ENCODE results near the gene MRGPRE.

MRGPRE gene

DNA sequence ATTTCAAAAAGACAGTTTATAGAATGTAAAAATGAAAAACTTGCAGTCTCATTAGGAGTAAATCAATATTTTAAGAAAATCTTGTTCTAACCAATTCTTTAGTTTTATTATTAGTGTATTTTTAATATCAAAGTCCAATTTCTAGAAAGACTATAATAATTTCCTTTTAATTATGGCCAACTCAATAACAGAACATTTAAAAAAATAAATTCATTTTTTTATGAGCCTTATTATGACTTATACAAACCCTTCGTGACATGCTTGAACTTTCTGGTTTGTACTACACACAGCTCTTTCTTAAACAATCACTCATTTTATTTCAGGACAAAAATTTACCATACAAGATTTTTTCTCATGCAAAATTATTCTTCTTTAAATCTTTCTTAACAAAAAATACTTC is 11.7 kb upstream of the MRGPRE start:
- Histone ChIP-seq H3K4me1 (ENCODE audit: control insufficient read depth, insufficient read depth, low read length) (no peaks in the 10 kb centered on the region), H3K9ac (ENCODE audit: low read length in 2 of 2) (no peak overlapping the region), H3K9me3 (ENCODE audit: control insufficient read depth in 2 of 2, low read length in 2 of 2) (no peaks in the 10 kb centered on the region), H3K36me3 (ENCODE audit: control insufficient read depth in 2 of 2, insufficient read depth in 2 of 2, low read length in 2 of 2) (no peaks in the 10 kb centered on the region), H3K27ac (ENCODE audit: low read length) (no peak overlapping the region), H3K27me3 (ENCODE audit: control insufficient read depth in 1 of 2, insufficient read depth in 2 of 2, low read length in 2 of 2) (no peaks in the 10 kb centered on the region), H3K4me3 (ENCODE audit: low read length in 2 of 2) (no peak overlapping the region)

DNA sequence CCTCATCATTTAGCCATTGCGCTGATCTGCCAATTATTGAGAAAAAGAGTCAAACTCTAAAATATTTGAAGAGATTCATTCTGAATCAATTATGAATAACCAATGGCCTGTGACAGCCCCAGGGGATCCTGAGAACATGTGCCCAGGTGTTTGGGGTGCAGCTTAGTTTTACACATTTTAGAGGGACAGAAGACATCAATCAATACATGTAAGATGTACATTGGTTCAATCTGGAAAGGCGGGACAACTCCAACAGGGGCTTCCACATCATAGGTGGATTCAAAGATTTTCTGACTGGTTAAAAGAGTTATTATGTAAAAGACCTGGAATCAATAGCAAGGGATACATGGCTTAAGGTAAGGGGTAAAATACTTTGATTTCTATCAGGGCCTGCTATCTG is 4.9 kb upstream of the MRGPRE start:
- H3K27me3 ChIP-seq (ENCODE audit: control insufficient read depth in 1 of 2, insufficient read depth in 2 of 2, low read length in 2 of 2) = no peaks in the 10 kb centered on the region

GRCh38 chr11:3234846-3235245 is 2.6 kb upstream of the MRGPRE start:
- peaks cover 0 to 3% of the 10 kb centered on the region in 2 donors for H3K9me3 ChIP-seq (ENCODE audit: control insufficient read depth in 2 of 2, low read length in 2 of 2)
- H3K4me3 ChIP-seq (ENCODE audit: low read length in 2 of 2) = no peak overlapping the region
- no peaks in the 10 kb centered on the region for H3K36me3 ChIP-seq (ENCODE audit: control insufficient read depth in 2 of 2, insufficient read depth in 2 of 2, low read length in 2 of 2)
- no peak overlapping the region for H3K27ac ChIP-seq (ENCODE audit: low read length)
- peaks cover 4 to 7% of the 10 kb centered on the region in 2 donors for H3K27me3 ChIP-seq (ENCODE audit: control insufficient read depth in 1 of 2, insufficient read depth in 2 of 2, low read length in 2 of 2)
- H3K4me1 ChIP-seq (ENCODE audit: control insufficient read depth, insufficient read depth, low read length) = peaks cover 3% of the 10 kb centered on the region
- H3K9ac ChIP-seq (ENCODE audit: low read length in 2 of 2) = no peak overlapping the region

More for the DNA sequence above, 4.9 kb upstream of the MRGPRE start:
- no peak overlapping the region for H3K27ac ChIP-seq (ENCODE audit: low read length)
- no peak overlapping the region for H3K9ac ChIP-seq (ENCODE audit: low read length in 2 of 2)
- H3K4me3 ChIP-seq (ENCODE audit: low read length in 2 of 2) = no peak overlapping the region
- H3K36me3 ChIP-seq (ENCODE audit: control insufficient read depth in 2 of 2, insufficient read depth in 2 of 2, low read length in 2 of 2) = no peaks in the 10 kb centered on the region
- no peaks in the 10 kb centered on the region for H3K4me1 ChIP-seq (ENCODE audit: control insufficient read depth, insufficient read depth, low read length)
- H3K9me3 ChIP-seq (ENCODE audit: control insufficient read depth in 2 of 2, low read length in 2 of 2) = peaks cover 0 to 3% of the 10 kb centered on the region in 2 donors

- Histone ChIP-seq H3K36me3 (ENCODE audit: control insufficient read depth in 2 of 2, insufficient read depth in 2 of 2, low read length in 2 of 2) (no peaks in the 10 kb centered on the region), H3K9me3 (ENCODE audit: control insufficient read depth in 2 of 2, low read length in 2 of 2) (peaks cover 0 to 3% of the 10 kb centered on the region in 2 donors), H3K4me3 (ENCODE audit: low read length in 2 of 2) (no peak overlapping the region), H3K9ac (ENCODE audit: low read length in 2 of 2) (no peak overlapping the region), H3K27ac (ENCODE audit: low read length) (no peak overlapping the region), H3K27me3 (ENCODE audit: control insufficient read depth in 1 of 2, insufficient read depth in 2 of 2, low read length in 2 of 2) (peaks cover 5 to 11% of the 10 kb centered on the region in 2 donors), H3K4me1 (ENCODE audit: control insufficient read depth, insufficient read depth, low read length) (peaks cover 3% of the 10 kb centered on the region)
Measured at GRCh38 chr11:3232956-3233355, 739 bp upstream of the MRGPRE start.

DNA sequence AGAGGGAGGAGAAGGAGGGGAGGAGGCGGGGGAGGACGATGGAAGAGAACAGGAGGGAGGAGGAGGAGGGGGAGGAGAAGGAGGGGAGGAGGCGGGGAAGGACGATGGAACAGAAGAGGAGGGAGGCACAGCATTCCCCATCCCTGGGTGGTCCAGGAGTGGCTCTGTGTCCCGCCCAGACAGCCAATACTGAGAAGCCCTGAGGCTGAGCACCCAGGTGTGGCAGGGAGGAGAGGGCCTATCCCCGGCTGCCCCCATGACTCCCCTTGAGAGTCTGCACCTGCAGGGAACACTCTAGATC is 717 bp downstream of the MRGPRE start:
- H3K4me1 ChIP-seq (ENCODE audit: control insufficient read depth, insufficient read depth, low read length) = peaks cover 3% of the 10 kb centered on the region
- H3K4me3 ChIP-seq (ENCODE audit: low read length in 2 of 2) = no peak overlapping the region
- H3K36me3 ChIP-seq (ENCODE audit: control insufficient read depth in 2 of 2, insufficient read depth in 2 of 2, low read length in 2 of 2) = no peaks in the 10 kb centered on the region
- H3K27me3 ChIP-seq (ENCODE audit: control insufficient read depth in 1 of 2, insufficient read depth in 2 of 2, low read length in 2 of 2) = peaks cover 5 to 13% of the 10 kb centered on the region in 2 donors
- peaks cover 0 to 3% of the 10 kb centered on the region in 2 donors for H3K9me3 ChIP-seq (ENCODE audit: control insufficient read depth in 2 of 2, low read length in 2 of 2)
- no peak overlapping the region for H3K9ac ChIP-seq (ENCODE audit: low read length in 2 of 2)
- no peak overlapping the region for H3K27ac ChIP-seq (ENCODE audit: low read length)

DNA sequence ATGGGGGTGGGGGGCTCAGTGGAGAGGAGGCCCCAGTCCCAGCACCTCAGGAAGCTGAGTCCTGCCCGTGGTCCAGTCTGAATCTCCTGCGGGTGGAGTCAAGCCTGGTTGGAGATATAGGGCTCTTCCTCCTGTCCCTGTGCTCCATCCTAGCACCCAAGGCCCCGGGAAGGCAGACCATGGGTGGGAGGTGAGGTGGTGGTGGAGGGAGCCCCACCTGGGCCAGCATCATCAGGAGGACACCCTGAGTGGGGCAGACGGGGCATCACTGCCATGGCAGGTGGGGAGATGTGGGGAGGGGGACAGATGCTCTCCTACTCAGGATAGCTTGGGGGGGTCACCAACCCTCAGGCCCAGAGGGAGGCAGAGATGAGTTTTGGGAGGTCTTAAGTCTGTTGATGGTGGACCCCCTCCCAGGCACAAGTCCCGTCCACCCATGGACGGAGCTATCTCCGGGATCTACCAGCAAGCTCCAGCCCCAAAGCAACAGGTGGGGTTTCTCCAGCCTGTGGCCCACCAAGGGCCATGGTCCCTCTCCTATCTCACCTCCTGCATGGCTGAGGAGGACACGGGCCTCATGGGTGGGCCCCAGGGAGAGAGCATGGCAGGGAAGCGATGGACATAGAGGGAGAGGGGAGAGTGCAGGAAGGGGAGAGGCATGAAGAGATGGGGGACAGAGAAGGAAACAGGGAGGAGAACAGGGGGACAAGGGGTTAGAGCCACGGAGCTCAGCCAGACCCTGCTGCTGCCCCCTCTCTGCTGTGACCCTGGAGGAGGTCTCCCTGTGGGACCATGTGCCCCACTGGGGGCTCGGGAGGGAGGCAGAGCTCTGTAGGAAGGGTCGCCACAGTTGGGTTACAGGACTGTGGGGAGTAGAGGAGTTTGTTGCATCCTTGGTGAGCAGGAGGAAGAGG is 1.3 kb downstream of the MRGPRE start:
- peaks cover 0 to 3% of the 10 kb centered on the region in 2 donors for H3K9me3 ChIP-seq (ENCODE audit: control insufficient read depth in 2 of 2, low read length in 2 of 2)
- no peak overlapping the region for H3K27ac ChIP-seq (ENCODE audit: low read length)
- H3K9ac ChIP-seq (ENCODE audit: low read length in 2 of 2) = no peak overlapping the region
- H3K4me1 ChIP-seq (ENCODE audit: control insufficient read depth, insufficient read depth, low read length) = peaks cover 3% of the 10 kb centered on the region
- peaks cover 5 to 13% of the 10 kb centered on the region in 2 donors for H3K27me3 ChIP-seq (ENCODE audit: control insufficient read depth in 1 of 2, insufficient read depth in 2 of 2, low read length in 2 of 2)
- H3K4me3 ChIP-seq (ENCODE audit: low read length in 2 of 2) = no peak overlapping the region
- H3K36me3 ChIP-seq (ENCODE audit: control insufficient read depth in 2 of 2, insufficient read depth in 2 of 2, low read length in 2 of 2) = no peaks in the 10 kb centered on the region

DNA sequence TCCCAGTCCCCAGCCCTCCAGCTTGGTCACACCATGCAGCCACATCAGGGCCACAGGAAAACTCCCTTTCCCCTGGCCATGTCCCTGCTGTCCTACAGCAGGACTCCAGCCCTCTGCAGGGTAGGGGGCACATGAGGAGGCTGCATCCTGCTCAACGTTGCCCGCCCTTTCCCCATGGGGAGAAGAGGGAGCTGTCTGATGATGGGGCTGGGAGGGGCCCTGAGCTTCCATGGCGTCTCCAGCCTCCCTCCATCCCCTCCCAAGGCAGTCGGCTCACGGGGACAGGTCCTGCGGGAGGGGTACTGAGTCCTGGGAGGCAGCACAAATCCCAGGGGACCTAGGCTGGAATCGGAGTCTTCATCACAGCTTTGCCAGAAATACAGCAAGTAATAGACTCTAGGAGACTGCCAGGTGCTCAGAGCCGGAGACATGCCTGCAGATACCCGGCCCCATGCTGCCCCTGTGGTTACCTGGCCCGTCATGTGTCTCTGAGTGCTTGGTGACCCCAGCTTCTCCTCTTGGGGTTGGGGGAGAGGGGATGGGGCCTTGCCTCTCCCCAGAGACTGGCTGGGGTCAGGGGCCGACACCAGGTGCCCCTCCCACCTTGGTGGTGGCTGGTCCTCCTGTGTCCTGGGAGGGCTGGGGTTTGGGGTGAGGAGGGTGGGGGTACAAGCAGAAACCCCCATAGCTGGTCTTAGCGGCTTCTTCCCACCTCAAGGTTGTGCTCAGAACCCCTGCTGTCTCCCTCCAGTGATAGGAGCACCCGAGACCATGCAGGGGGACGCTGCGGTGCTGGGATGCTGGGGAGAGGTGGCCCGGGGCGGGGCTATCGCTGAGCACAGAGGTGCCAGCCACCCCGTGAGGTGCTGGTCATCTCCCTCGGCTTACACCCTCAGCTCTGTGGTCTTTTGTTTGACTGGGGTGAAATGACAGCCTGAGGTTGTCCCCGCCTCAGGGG is 2.3 kb downstream of the MRGPRE start:
- Histone ChIP-seq H3K4me1 (ENCODE audit: control insufficient read depth, insufficient read depth, low read length) (peaks cover 3% of the 10 kb centered on the region), H3K36me3 (ENCODE audit: control insufficient read depth in 2 of 2, insufficient read depth in 2 of 2, low read length in 2 of 2) (no peaks in the 10 kb centered on the region), H3K9me3 (ENCODE audit: control insufficient read depth in 2 of 2, low read length in 2 of 2) (no peaks in the 10 kb centered on the region), H3K9ac (ENCODE audit: low read length in 2 of 2) (no peak overlapping the region), H3K27ac (ENCODE audit: low read length) (no peak overlapping the region), H3K27me3 (ENCODE audit: control insufficient read depth in 1 of 2, insufficient read depth in 2 of 2, low read length in 2 of 2) (peaks cover 5 to 13% of the 10 kb centered on the region in 2 donors), H3K4me3 (ENCODE audit: low read length in 2 of 2) (no peak overlapping the region)

- H3K27ac ChIP-seq (ENCODE audit: low read length) = no peak overlapping the region
- peaks cover 5 to 17% of the 10 kb centered on the region in 2 donors for H3K27me3 ChIP-seq (ENCODE audit: control insufficient read depth in 1 of 2, insufficient read depth in 2 of 2, low read length in 2 of 2)
Measured at GRCh38 chr11:3228445-3228829, 3.8 kb downstream of the MRGPRE start.

DNA sequence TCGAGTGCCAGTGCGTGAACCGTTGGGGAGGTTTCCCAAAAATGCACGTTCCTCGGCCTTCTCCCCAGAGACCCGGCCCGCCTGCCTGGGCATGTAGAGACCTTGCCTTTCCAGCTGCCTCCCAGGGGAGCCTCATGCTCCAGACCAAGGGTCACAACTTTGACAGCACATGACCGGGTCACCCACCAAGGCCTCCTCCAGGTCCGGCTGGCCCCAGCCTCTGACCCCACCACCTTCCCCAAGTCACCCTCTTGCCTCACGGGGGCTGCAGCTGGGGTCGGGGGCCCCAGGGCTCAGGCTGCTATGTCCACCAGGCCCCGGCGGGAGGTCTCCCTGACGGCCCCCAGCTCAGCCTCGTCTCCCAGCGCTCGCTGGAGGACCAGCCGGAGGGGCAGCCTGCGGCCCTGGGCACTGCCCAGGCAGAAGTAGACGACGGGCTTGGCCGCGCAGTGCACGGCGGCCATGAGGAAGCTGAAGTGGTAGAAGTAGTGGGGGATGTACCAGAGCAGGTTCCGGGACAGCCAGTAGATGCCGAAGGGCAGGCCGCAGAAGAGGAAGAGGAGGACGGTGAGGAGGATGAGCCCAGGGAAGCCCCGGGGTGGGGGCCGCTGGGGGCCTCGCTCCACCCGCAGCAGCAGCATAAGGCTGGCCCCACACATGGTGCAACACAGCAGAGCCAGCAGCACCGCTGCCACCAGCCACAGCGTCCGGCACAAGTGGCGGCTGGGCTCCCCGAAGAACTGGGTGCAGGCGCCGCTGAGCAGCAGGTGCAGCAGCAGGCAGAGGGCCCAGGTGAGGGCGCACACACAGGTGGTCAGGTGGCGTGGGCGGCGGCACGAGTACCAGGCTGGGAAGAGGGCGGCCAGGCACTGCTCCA is 4.4 kb downstream of the MRGPRE start:
- peaks cover 3% of the 10 kb centered on the region for H3K4me1 ChIP-seq (ENCODE audit: control insufficient read depth, insufficient read depth, low read length)
- no peak overlapping the region for H3K9ac ChIP-seq (ENCODE audit: low read length in 2 of 2)
- no peaks in the 10 kb centered on the region for H3K36me3 ChIP-seq (ENCODE audit: control insufficient read depth in 2 of 2, insufficient read depth in 2 of 2, low read length in 2 of 2)
- H3K27me3 ChIP-seq (ENCODE audit: control insufficient read depth in 1 of 2, insufficient read depth in 2 of 2, low read length in 2 of 2) = peaks cover 5 to 22% of the 10 kb centered on the region in 2 donors
- H3K4me3 ChIP-seq (ENCODE audit: low read length in 2 of 2) = no peak overlapping the region
- H3K9me3 ChIP-seq (ENCODE audit: control insufficient read depth in 2 of 2, low read length in 2 of 2) = no peaks in the 10 kb centered on the region
- no peak overlapping the region for H3K27ac ChIP-seq (ENCODE audit: low read length)

More at GRCh38 chr11:3228445-3228829, 3.8 kb downstream of the MRGPRE start:
- H3K4me3 ChIP-seq (ENCODE audit: low read length in 2 of 2) = no peak overlapping the region
- no peak overlapping the region for H3K9ac ChIP-seq (ENCODE audit: low read length in 2 of 2)
- H3K36me3 ChIP-seq (ENCODE audit: control insufficient read depth in 2 of 2, insufficient read depth in 2 of 2, low read length in 2 of 2) = no peaks in the 10 kb centered on the region
- no peaks in the 10 kb centered on the region for H3K9me3 ChIP-seq (ENCODE audit: control insufficient read depth in 2 of 2, low read length in 2 of 2)
- peaks cover 3% of the 10 kb centered on the region for H3K4me1 ChIP-seq (ENCODE audit: control insufficient read depth, insufficient read depth, low read length)

All from stomach smooth muscle (tissue), 2 donors.